IMR-90 (cell line): ENCODE results near the gene POMGNT1. TPM values are rescaled to one million over a fixed set of nuclear protein-coding genes. Genes with fewer than 3 reads are reported as not detected.

Experiments used
- ATAC-seq: fragments of 200-7000 bp; cut with Tn5 transposase; 2 replicates; pipeline ENCODE4 v1.9.1; 2020; ENCODE audit warnings: low read depth, mild to moderate bottlenecking, moderate library complexity
- BruUV-seq: library from RNA; stranded (reverse); fragments of 400-500 nt; replicated peaks from 2 replicates; lab custom pipeline; 2021; lab: Mats Ljungman, UMichigan
- CTCF ChIA-PET: fragments of 300-600 bp; formaldehyde crosslinking; extraction: SDS; loops from one replicate; lab custom pipeline; 2021; ENCODE audit warnings: antibody characterized with exemption; lab: Yijun Ruan, JAX
- POLR2A ChIA-PET: fragments of 300-600 bp; sonication (Branson Sonifier 250); formaldehyde crosslinking; loops from one replicate; lab custom pipeline; 2022; ENCODE audit warnings: antibody characterized with exemption; ENCODE audit not compliant: unreplicated experiment; lab: Charles Lee
- DNase-seq: peaks from one replicate; pipeline ENCODE4 v3.0.0; 2013
- H2AFZ ChIP-seq: replicated peaks from 2 replicates; pipeline ENCODE3; 2013; ENCODE audit warnings: low read length, mild to moderate bottlenecking; ENCODE audit not compliant: poor library complexity
- H2AK5ac ChIP-seq: 2 replicates; pipeline ENCODE4 v1.6.1; 2013; ENCODE audit warnings: low read depth, low read length, inconsistent platforms
- H2AK9ac ChIP-seq: replicated peaks from 2 replicates; pipeline ENCODE3; 2013; ENCODE audit warnings: mild to moderate bottlenecking, low read depth, low read length, moderate library complexity; ENCODE audit not compliant: poor library complexity
- H2BK120ac ChIP-seq: 2 replicates; pipeline ENCODE4 v1.6.1; 2013; ENCODE audit warnings: low read depth, low read length, inconsistent platforms
- H2BK15ac ChIP-seq: 3 replicates; pipeline ENCODE4 v1.6.1; 2013; ENCODE audit warnings: low read depth, low read length, inconsistent platforms
- H2BK20ac ChIP-seq: 2 replicates; pipeline ENCODE4 v1.6.1; 2013; ENCODE audit warnings: low read depth, mild to moderate bottlenecking, inconsistent platforms, low read length, moderate library complexity
- H2BK5ac ChIP-seq: 2 replicates; pipeline ENCODE4 v1.6.1; 2013; ENCODE audit warnings: mild to moderate bottlenecking, low read depth, low read length, inconsistent platforms; ENCODE audit not compliant: poor library complexity, severe bottlenecking
- H3K14ac ChIP-seq: replicated peaks from 2 replicates; pipeline ENCODE4 v1.6.1; 2013; ENCODE audit warnings: low read depth, low read length, inconsistent platforms
- H3K18ac ChIP-seq: 2 replicates; pipeline ENCODE4 v1.6.1; 2013; ENCODE audit warnings: low read depth, low read length, control low read depth
- H3K23ac ChIP-seq: 2 replicates; pipeline ENCODE4 v1.6.1; 2013; ENCODE audit warnings: low read depth, low read length, inconsistent platforms
- H3K27ac ChIP-seq: 2 replicates; pipeline ENCODE4 v1.5.1; 2013; ENCODE audit warnings: mild to moderate bottlenecking, control low read depth, low read length; ENCODE audit not compliant: insufficient read depth
- H3K27me3 ChIP-seq: 2 replicates; pipeline ENCODE4 v1.6.1; 2013; ENCODE audit warnings: low read length; ENCODE audit not compliant: control insufficient read depth, insufficient read depth
- H3K36me3 ChIP-seq: 2 replicates; pipeline ENCODE4 v1.6.1; 2013; ENCODE audit warnings: low read length, mixed read lengths; ENCODE audit not compliant: control insufficient read depth, insufficient read depth
- H3K4ac ChIP-seq: 2 replicates; pipeline ENCODE4 v1.6.1; 2013; ENCODE audit warnings: low read depth, low read length, inconsistent platforms
- H3K4me1 ChIP-seq: 2 replicates; pipeline ENCODE4 v1.6.1; 2013; ENCODE audit warnings: low read length, mixed read lengths; ENCODE audit not compliant: control insufficient read depth, insufficient read depth
- H3K4me2 ChIP-seq: 2 replicates; pipeline ENCODE4 v1.6.1; 2013; ENCODE audit warnings: low read depth, mild to moderate bottlenecking, control low read depth, low read length, moderate library complexity
- H3K4me3 ChIP-seq: 2 replicates; pipeline ENCODE4 v1.5.1; 2013; ENCODE audit warnings: low read depth, mild to moderate bottlenecking, control low read depth, low read length, moderate library complexity; ENCODE audit not compliant: insufficient read depth
- H3K56ac ChIP-seq: 2 replicates; pipeline ENCODE4 v1.6.1; 2013; ENCODE audit warnings: low read length, inconsistent platforms; ENCODE audit not compliant: insufficient read depth; ENCODE audit errors: extremely low read depth
- H3K79me1 ChIP-seq, 2 experiments: 2 replicates each; pipeline ENCODE4 v1.6.1; 2013; ENCODE audit warnings: low read length in 2 of 2, inconsistent platforms in 1 of 2, low read depth in 1 of 2
- H3K9ac ChIP-seq: 2 replicates; pipeline ENCODE4 v1.6.1; 2013; ENCODE audit warnings: low read depth, low read length, control low read depth
- H3K9me1 ChIP-seq: 2 replicates; pipeline ENCODE4 v1.6.1; 2013; ENCODE audit warnings: low read length, inconsistent platforms; ENCODE audit not compliant: insufficient read depth
- H3K9me3 ChIP-seq: 2 replicates; pipeline ENCODE4 v1.6.1; 2013; ENCODE audit warnings: low read length; ENCODE audit not compliant: control insufficient read depth, insufficient read depth
- H4K20me1 ChIP-seq: 2 replicates; pipeline ENCODE4 v1.6.1; 2013; ENCODE audit warnings: low read length, inconsistent platforms; ENCODE audit not compliant: insufficient read depth
- H4K5ac ChIP-seq: 2 replicates; pipeline ENCODE4 v1.6.1; 2013; ENCODE audit warnings: mild to moderate bottlenecking, low read depth, low read length, control low read depth
- H4K8ac ChIP-seq, 2 experiments: 2 replicates each; pipeline ENCODE4 v1.6.1; 2013; ENCODE audit warnings: low read depth in 2 of 2, low read length in 2 of 2, control low read depth in 1 of 2, inconsistent platforms in 1 of 2
- H4K91ac ChIP-seq: 2 replicates; pipeline ENCODE4 v1.6.1; 2013; ENCODE audit warnings: low read depth, low read length, inconsistent platforms; ENCODE audit not compliant: insufficient read depth
- CEBPB ChIP-seq: IDR thresholded peaks from 2 replicates; pipeline ENCODE4 v1.6.1; 2012; ENCODE audit warnings: low read depth, low read length, improper control_type of control experiment
- CHD1 ChIP-seq: IDR thresholded peaks from 2 replicates; pipeline ENCODE4 v1.6.1; 2012; ENCODE audit warnings: low read depth, low read length, improper control_type of control experiment
- FOS ChIP-seq: fragments of 150-350 bp; IDR thresholded peaks from 2 replicates; pipeline ENCODE4 v1.6.1; 2016; ENCODE audit warnings: low read depth, low read length
- MAFK ChIP-seq: IDR thresholded peaks from 2 replicates; pipeline ENCODE4 v1.6.1; 2012; ENCODE audit warnings: low read depth, low read length, improper control_type of control experiment
- MAZ ChIP-seq: IDR thresholded peaks from 2 replicates; pipeline ENCODE4 v1.6.1; 2012; ENCODE audit warnings: low read depth, mild to moderate bottlenecking, low read length, improper control_type of control experiment, moderate library complexity, borderline replicate concordance
- MXI1 ChIP-seq: IDR thresholded peaks from 2 replicates; pipeline ENCODE4 v1.6.1; 2012; ENCODE audit warnings: low read depth, mild to moderate bottlenecking, low read length, moderate library complexity, borderline replicate concordance
- NFE2L2 ChIP-seq: fragments of 150-350 bp; IDR thresholded peaks from 2 replicates; pipeline ENCODE4 v1.6.1; 2016; ENCODE audit warnings: low read depth, mild to moderate bottlenecking, low read length
- POLR2A ChIP-seq: IDR thresholded peaks from 2 replicates; pipeline ENCODE4 v1.6.1; 2012; ENCODE audit warnings: mild to moderate bottlenecking, low read depth, low read length
- RAD21 ChIP-seq: IDR thresholded peaks from 2 replicates; pipeline ENCODE4 v1.6.1; 2012; ENCODE audit warnings: low read length, improper control_type of control experiment
- RCOR1 ChIP-seq: IDR thresholded peaks from 2 replicates; pipeline ENCODE4 v1.6.1; 2012; ENCODE audit warnings: mild to moderate bottlenecking, low read length, improper control_type of control experiment; ENCODE audit not compliant: insufficient replicate concordance
- RFX5 ChIP-seq: IDR thresholded peaks from 2 replicates; pipeline ENCODE4 v1.8.0; 2012; ENCODE audit warnings: low read depth, mild to moderate bottlenecking, low read length, moderate library complexity
- SMC3 ChIP-seq: fragments of 150-350 bp; IDR thresholded peaks from 2 replicates; pipeline ENCODE4 v1.6.1; 2016; ENCODE audit warnings: low read depth, mild to moderate bottlenecking, antibody characterized with exemption, low read length, moderate library complexity
- WGBS, 2 experiments: methylation state at CpG; one replicate each; pipeline versions ENCODE4 v1.1.5 to v1.1.7; 2013; ENCODE audit warnings: missing lambda C conversion rate in 2 of 2; ENCODE audit not compliant: insufficient read length in 1 of 2; ENCODE audit errors: extremely low coverage in 2 of 2; 5-methylcytosine and 5-hydroxymethylcytosine counted together
- dilution Hi-C: fragments of 300-500 bp; cut with HindIII; formaldehyde crosslinking; loops from one replicate; pipeline ENCODE4 v1.14.3; 2018; ENCODE audit warnings: low sequenced_read_pairs; ENCODE audit not compliant: unreplicated experiment
- in situ Hi-C: fragments of 300-500 bp; cut with MboI; formaldehyde crosslinking; loops from 3 replicates; pipeline ENCODE4 v1.14.3; 2019; ENCODE audit warnings: low sequenced_read_pairs, inconsistent platforms, mixed read lengths
- intact Hi-C: fragments of 100-400 bp; cut with micrococcal nuclease; formaldehyde crosslinking; loops from 2 replicates; pipeline ENCODE4 v1.10.0; 2022
- polyA plus RNA-seq, 3 experiments: library from polyadenylated mRNA; depleted of rRNA; stranded (reverse); fragments of >200 nt; gene quantifications; 2 replicates each; pipeline ENCODE4 v1.2.3, GENCODE V29; 2012; ENCODE audit warnings: low replicate concordance in 1 of 3
- total RNA-seq: library from RNA; depleted of rRNA; stranded (reverse); fragments of >200 nt; gene quantifications from 2 replicates; pipeline ENCODE4 v1.2.3, GENCODE V29; 2012
- TF ChIP-seq, protein P1 (sequence below): fragments of 150-350 bp; IDR thresholded peaks from 2 replicates; pipeline ENCODE4 v1.6.1; 2016; ENCODE audit warnings: low read depth, mild to moderate bottlenecking, low read length, moderate library complexity, borderline replicate concordance
- TF ChIP-seq, protein P2 (sequence below): conservative IDR thresholded peaks from 2 replicates; pipeline ENCODE4 v1.5.1; 2012; ENCODE audit warnings: mild to moderate bottlenecking, low read depth, low read length, improper control_type of control experiment
- TF ChIP-seq, protein P3 (sequence below): fragments of 150-350 bp; IDR thresholded peaks from 2 replicates; pipeline ENCODE4 v1.6.1; 2017; ENCODE audit warnings: mild to moderate bottlenecking, antibody characterized with exemption, low read length, low read depth

Gene POMGNT1
- total and polyA plus RNA-seq, 2 of the 4 experiments (the other 2 are of a cell fraction), result 54.8 to 65.3 TPM

DNA sequence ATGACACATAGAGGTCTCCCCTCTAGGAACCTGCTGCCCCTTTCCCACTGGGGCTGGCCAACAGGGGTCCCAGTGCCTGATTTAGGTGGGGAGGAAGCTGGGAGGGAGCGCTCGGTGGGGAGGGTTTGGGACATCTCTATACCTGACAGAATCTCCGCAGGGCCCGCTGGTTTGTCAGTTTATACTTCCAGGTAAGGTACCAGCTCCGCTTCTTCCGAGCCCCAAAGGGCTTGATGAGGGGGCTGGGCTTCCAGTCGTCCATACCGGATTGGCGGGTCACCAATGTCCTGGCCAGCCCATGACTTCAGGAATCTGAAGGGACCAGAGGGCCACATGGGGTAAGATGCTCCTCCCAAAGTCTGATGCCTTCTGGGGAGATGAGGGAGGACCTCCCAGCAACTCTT is 672 bp downstream of the POMGNT1 start:
- Histone ChIP-seq H2AK5ac (peak overlapping the region; percentile 87), H3K27ac (peak overlapping the region; percentile 74), H3K4me3 (peak overlapping the region; percentile 72), H4K20me1 (no peaks in the 10 kb centered on the region), H4K5ac (peak overlapping the region; percentile 90), H3K9me3 (no peaks in the 10 kb centered on the region), H2AFZ (peak overlapping the region; percentile 98), H4K91ac (peak overlapping the region; percentile 98), H3K9me1 (peaks cover 11% of the 10 kb centered on the region), H3K56ac (peak overlapping the region; percentile 82; the same call in 1 of the 2 replicates), H3K27me3 (no peaks in the 10 kb centered on the region), H2BK15ac (peak overlapping the region; percentile 42; the same call in 1 of the 3 replicates), H4K8ac (peak overlapping the region; percentile 95 to 98), H3K4me1 (peaks cover 4% of the 10 kb centered on the region; the same call in 1 of the 2 replicates), H2AK9ac (peak overlapping the region; percentile 100), H3K36me3 (peaks cover 22% of the 10 kb centered on the region), H3K9ac (peak overlapping the region; percentile 81), H3K23ac (peak overlapping the region; percentile 80), H3K4me2 (peak overlapping the region; percentile 93), H2BK120ac (peak overlapping the region; percentile 68), H3K4ac (peak overlapping the region; percentile 86), H3K14ac (peak overlapping the region; percentile 97), H2BK5ac (peak overlapping the region; percentile 47), H3K18ac (peak overlapping the region; percentile 52), H2BK20ac (peak overlapping the region; percentile 49; the same call in 1 of the 2 replicates), H3K79me1 (peaks cover 14 to 45% of the 10 kb centered on the region in 2 experiments)
- no CpG with 5 or more reads among the region's 9 CpGs for WGBS, 2 experiments
- no peak for DNase-seq
- intact Hi-C loops (no loop called here), dilution Hi-C loops (loop anchor here (25.0 kb wide), 1 partner anchor 160 kb away; no protein-coding TSS in a partner anchor), in situ Hi-C loops (no loop called here)
- ATAC-seq, result peak; percentile 32
- BruUV-seq, result no TSS peak
- TF ChIP-seq MAZ, result no peak
- TF ChIP-seq NFE2L2, result no peak
- TF ChIP-seq, protein P1, sequence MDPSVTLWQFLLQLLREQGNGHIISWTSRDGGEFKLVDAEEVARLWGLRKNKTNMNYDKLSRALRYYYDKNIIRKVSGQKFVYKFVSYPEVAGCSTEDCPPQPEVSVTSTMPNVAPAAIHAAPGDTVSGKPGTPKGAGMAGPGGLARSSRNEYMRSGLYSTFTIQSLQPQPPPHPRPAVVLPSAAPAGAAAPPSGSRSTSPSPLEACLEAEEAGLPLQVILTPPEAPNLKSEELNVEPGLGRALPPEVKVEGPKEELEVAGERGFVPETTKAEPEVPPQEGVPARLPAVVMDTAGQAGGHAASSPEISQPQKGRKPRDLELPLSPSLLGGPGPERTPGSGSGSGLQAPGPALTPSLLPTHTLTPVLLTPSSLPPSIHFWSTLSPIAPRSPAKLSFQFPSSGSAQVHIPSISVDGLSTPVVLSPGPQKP, result no peak
- TF ChIP-seq CHD1, result no peak
- TF ChIP-seq RAD21, result no peak
- TF ChIP-seq, protein P2, sequence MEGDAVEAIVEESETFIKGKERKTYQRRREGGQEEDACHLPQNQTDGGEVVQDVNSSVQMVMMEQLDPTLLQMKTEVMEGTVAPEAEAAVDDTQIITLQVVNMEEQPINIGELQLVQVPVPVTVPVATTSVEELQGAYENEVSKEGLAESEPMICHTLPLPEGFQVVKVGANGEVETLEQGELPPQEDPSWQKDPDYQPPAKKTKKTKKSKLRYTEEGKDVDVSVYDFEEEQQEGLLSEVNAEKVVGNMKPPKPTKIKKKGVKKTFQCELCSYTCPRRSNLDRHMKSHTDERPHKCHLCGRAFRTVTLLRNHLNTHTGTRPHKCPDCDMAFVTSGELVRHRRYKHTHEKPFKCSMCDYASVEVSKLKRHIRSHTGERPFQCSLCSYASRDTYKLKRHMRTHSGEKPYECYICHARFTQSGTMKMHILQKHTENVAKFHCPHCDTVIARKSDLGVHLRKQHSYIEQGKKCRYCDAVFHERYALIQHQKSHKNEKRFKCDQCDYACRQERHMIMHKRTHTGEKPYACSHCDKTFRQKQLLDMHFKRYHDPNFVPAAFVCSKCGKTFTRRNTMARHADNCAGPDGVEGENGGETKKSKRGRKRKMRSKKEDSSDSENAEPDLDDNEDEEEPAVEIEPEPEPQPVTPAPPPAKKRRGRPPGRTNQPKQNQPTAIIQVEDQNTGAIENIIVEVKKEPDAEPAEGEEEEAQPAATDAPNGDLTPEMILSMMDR, result no peak
- TF ChIP-seq POLR2A, result no peak
- no peak for TF ChIP-seq SMC3
- TF ChIP-seq, protein P3, sequence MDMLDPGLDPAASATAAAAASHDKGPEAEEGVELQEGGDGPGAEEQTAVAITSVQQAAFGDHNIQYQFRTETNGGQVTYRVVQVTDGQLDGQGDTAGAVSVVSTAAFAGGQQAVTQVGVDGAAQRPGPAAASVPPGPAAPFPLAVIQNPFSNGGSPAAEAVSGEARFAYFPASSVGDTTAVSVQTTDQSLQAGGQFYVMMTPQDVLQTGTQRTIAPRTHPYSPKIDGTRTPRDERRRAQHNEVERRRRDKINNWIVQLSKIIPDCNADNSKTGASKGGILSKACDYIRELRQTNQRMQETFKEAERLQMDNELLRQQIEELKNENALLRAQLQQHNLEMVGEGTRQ, result no peak
- no peak for TF ChIP-seq CEBPB
- TF ChIP-seq RFX5, result no peak
- TF ChIP-seq MXI1, result no peak
- TF ChIP-seq RCOR1, result no peak
- TF ChIP-seq FOS, result no peak
- TF ChIP-seq MAFK, result no peak
- CTCF ChIA-PET, result interaction anchor here (1.6 kb wide), 1 partner anchor 18 kb away, joined by 4 read pairs; no protein-coding TSS in a partner anchor
- POLR2A ChIA-PET, result interaction anchor here (0.6 to 1.1 kb wide), 2 partner anchors 65 to 70 kb away, joined by 3 read pairs; partner anchors contain the start of gene PIK3R3
